Activated naive CD4-positive, alpha-beta T cell treated with anti-CD3 and anti-CD28 coated beads, Interleukin-2, amount 50 U/mL, for 72 hours (primary cell): ENCODE measurements around the gene BCAR1. TPM values are rescaled to one million over a fixed set of nuclear protein-coding genes. Genes with fewer than 3 reads are reported as not detected.
A peak's percentile ranks its signal among the peaks of the same experiment; 100 is the strongest.
"Not testable (repeated sequence)": the region's sequence is repeated elsewhere in the genome, so short reads cannot be mapped to it uniquely, and the experiment has no call there.

ENCODE experiments used
- ATAC-seq, 2 donors: fragments of 150-1000 bp; cut with Tn5 transposase; 2 replicates each; pipeline ENCODE4 v1.10.0; 2021; ENCODE audit warnings: mild to moderate bottlenecking in 2 of 2, moderate library complexity in 2 of 2
- DNase-seq, 2 donors: peaks; one replicate each; pipeline ENCODE4 v3.0.0; 2021 to 2022; ENCODE audit warnings: low spot score in 2 of 2
- H3K27ac Mint-ChIP-seq, 2 donors: one replicate each; pipeline ENCODE4 v1.8.0; 2022; ENCODE audit warnings: mild to moderate bottlenecking in 2 of 2, mixed read lengths in 2 of 2
- H3K36me3 Mint-ChIP-seq, 2 donors: one replicate each; pipeline ENCODE4 v1.8.0; 2022; ENCODE audit warnings: mixed read lengths in 2 of 2
- H3K9me3 Mint-ChIP-seq, 2 donors: one replicate each; pipeline ENCODE4 v1.8.0; 2022; ENCODE audit warnings: mixed read lengths in 2 of 2
- total RNA-seq, 2 donors: library from RNA; stranded (reverse); gene quantifications; one replicate each; pipeline ENCODE4 v1.2.3, GENCODE V29; 2022

BCAR1 gene
- total RNA-seq, 2 donors from 2014 or later, result 0.16 to 0.71 TPM

DNA sequence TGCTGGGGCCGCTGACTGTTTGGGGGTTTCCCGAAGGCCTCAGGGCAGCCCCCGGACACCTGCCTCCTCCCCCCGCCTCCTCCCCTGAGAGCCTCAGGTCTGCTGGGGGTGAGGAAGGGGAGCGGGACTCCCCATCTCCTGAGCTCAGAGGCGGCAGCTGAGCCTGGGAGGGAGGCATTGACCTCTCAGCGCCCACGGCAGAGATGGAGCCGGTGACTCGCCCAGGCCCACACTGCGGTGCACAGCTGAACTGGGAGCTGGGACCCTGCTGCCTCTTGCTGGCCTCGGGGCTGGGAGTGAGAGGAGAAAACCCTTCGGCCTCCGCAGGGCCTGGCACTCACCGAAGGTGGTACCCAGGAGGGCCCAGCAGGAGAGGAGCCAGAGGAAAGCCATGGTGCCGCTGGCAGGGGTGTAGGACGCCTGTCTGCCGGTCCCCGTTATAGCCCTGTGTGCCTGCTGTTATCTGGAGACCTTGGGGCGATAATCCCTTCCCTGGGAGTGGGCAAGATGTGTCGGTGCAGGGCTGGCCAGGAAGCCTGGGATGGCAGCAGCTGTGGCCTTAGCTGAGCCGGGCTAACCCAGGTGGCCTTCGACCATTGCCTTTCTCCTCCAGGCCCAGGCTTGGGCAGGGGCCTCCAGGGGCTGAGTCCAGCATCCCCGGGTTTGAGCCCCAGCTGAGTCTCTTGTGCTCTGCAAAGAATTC, 44.5 kb downstream of the BCAR1 start, which contains the start of gene CTRB2:
CTRB2 (minus strand) TSS at position 413 of the 703 bp plus-strand sequence; CDS start at position 393, 20 bp downstream.
- Mint-ChIP-seq H3K27ac (no peak within 1 kb of the TSS), H3K36me3 (no peaks in the 10 kb centered on the region), H3K9me3 (no peaks in the 10 kb centered on the region)
- ATAC-seq (no peak), DNase-seq (no peak)

DNA sequence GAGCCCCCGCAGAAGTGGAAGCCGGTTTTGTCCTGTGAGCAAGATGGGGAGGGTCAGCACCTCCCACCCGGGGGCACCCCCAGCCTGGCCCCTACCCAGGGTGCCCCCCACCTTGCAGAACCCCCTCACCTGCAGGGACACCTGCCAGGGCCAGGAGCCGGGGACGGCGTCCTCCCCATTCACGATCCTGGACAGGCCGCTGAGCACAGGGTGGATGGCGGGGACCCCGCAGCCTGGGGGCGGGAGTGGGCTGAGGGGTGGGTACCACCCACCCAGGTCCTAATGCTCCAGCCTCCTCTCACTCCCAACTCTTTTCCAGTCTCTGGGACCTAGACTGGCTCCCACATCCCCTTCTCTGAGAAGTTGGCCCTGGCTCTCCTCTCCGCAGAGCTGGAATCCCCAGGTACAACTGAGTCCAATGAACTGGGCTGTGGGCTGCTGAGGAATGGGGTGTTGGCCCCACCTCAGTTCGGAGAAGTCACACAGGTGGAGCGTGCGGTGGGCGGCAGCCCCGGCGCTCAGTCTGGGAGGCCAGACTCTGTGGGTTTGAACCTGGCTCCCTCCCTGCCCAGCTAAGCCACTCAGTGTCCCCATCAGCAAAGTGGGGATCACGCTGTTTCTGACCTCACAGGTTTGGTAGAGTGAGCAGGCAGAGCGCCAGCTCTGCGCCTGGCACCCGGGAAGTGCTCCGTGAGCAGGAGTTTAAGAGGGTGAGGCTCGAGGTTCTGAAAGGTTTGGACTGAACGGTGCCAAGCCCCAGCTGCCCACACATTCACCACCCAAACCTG, 45.3 kb downstream of the BCAR1 start:
- not testable (repeated sequence) for H3K27ac Mint-ChIP-seq, H3K36me3 Mint-ChIP-seq, H3K9me3 Mint-ChIP-seq, ATAC-seq, DNase-seq

DNA sequence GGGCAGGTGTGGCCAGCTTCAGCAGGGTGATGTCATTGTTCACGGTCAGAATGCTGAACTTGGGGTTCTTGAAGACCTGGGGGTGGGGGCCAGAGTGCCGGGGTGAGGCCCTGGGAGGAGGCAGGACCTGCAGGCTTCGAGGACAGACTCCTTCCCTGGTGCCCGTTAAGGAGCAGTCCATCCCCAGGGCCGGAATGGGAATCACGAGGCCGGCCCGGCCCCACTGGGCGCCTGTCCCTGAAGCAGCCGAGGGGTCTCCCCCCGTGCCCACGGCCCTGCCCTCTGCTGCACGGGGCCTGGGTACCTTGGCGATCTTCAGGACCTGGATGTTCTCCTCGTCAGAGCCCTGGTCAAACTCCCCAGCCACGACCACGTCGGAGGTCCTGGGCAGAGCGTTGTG, 46.0 kb downstream of the BCAR1 start:
- not testable (repeated sequence) for DNase-seq, H3K9me3 Mint-ChIP-seq, H3K27ac Mint-ChIP-seq, ATAC-seq, H3K36me3 Mint-ChIP-seq

DNA sequence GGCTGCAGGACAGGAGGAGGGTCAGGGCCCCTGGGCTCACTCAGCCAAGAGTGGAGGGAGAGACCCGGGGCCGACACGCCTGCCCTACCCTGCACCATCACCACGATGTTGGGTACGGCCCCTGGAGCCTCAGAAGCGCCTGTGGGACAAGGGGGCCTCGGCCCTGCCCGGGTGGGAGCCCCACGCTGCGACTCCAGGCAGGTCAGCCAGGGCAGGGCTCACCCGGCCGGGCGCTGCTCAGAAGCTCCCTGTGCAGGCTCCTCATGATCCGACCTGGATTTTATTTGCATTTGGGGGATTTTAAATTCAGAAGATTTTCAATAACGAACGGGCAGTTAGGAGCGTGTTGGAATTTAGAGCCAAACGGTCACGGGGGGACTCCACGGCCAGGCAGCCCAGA, 46.5 kb downstream of the BCAR1 start:
- H3K36me3 Mint-ChIP-seq, H3K9me3 Mint-ChIP-seq, H3K27ac Mint-ChIP-seq, DNase-seq: not testable (repeated sequence)
- ATAC-seq, result peak in 1 of 2 donors; percentile 20

DNA sequence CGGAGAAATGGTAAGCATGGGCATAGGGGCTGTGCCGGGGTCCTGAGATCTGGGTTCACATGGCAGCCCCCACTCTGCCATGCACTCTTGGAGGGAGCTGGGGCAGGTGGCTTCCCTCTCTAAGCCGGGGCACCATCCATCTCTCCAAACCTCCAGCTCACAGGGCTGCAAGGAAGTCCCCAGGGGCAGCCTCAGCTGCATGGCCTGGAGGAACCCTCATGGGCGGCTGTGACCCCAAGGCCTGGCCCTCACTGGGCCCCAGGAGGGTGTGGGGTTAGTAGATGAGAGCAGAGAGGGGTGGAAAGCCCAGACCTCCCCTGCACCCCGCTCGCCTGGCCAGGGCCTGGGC, 47.0 kb downstream of the BCAR1 start:
- no peaks in the 10 kb centered on the region for H3K36me3 Mint-ChIP-seq
- H3K9me3 Mint-ChIP-seq, result no peaks in the 10 kb centered on the region
- no peak overlapping the region for H3K27ac Mint-ChIP-seq
- peak in 1 of 2 donors; percentile 22 for ATAC-seq
- no peak for DNase-seq

DNA sequence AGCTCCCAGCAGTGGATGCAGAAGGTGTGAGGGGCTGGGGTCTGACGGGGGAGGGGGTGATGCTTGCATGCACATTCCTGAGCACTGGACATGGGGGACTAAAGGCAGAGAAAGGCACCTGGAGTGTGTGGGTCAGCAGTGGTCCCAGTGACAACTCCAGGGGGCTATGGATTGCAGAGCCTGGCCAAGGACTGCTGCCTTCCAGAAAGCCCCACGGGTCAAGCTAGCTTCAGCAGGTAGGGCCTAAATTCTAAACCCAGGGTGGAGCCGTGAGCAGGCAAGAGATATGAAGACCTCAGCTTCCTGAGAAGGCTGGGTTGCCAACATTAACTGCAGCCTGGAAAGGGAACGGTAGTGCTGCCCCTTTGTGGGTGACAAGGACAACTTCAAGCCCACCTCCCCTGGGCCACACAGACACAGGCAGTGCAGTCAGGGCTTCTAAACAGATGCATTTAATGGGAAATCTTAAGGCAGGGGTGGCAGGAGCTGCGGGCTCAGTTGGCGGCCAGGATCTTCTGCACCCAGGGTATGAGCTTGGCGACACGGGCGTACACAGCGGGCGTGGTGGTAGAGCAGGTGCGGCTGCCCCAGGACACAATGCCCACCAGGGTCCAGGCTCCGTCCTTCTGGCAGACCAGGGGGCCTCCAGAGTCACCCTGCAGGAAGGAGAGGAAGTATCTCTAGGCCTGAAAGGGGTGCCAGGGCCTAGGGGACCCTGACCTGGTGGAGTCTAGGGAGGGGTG, 47.6 kb downstream of the BCAR1 start:
- H3K36me3 Mint-ChIP-seq, result no peaks in the 10 kb centered on the region
- H3K9me3 Mint-ChIP-seq, result no peaks in the 10 kb centered on the region
- ATAC-seq, result no peak
- no peak overlapping the region for H3K27ac Mint-ChIP-seq
- DNase-seq, result no peak

DNA sequence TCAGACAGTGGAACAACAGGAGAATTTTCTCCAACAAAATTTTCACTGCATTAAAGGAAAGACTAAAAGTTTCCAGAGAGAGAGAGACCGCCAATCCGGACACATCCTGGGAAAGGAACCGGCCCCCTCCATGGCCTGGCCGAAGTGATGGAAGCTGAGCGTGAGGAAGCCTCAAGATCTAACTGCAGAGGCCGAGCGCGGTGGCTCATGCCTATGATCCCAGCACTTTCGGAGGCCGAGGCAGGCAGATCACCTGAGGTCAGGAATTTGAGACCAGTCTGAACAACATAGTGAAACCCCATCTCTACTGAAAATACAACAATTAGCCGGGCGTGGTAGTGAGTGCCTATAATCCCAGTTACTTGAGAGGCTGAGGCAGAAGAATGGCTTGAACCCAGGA, 48.3 kb downstream of the BCAR1 start:
- DNase-seq, result no peak
- Mint-ChIP-seq H3K27ac (no peak overlapping the region), H3K36me3 (no peaks in the 10 kb centered on the region), H3K9me3 (no peaks in the 10 kb centered on the region)
- no peak for ATAC-seq

DNA sequence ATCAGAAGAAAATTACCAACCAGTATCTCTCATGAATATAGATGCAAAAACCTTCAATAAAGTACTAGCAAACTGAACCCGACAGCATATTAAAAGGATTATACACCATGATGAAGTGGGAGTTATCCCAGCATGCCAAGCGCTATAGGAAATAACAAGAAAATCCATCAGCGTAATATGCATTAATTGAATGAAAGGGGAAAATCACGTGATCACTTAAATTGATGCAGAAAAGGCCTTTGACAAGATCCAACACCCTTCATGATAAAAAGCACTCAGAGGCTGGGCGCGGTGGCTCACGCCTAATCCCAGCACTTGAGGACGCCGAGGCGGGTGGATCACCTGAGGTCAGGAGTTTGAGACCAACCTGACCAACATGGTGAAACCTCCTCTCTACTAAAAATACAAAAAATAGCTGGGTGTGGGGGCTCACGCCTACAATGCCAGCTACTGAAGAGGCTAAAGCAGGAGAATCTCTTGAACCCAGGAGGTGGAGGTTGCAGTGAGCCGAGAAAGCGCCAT, 49.3 kb downstream of the BCAR1 start:
- H3K9me3 Mint-ChIP-seq, result no peaks in the 10 kb centered on the region
- no peaks in the 10 kb centered on the region for H3K36me3 Mint-ChIP-seq
- no peak for ATAC-seq

DNA sequence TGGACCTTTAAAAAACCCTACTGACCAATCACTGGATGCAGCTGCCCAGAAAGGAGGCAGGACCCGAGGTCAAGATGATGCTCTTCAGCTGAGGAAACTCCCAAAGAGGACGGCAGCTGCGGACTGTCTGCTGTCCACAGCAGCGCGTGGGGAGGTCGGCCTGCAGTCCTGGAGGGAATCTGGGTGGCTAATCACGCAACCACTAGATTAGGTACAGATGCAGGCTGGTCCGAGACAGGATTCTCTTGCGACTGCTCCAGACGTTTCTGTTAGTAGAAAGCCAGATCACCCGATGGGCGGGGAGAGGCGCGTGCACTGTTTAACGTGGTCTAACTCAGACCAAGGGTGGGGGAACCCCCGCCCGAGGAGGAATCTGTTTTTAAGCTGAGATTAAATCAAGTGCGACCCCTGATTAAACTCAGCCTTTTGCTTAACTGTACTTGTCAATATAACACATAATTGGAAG, 53.3 kb downstream of the BCAR1 start:
- Mint-ChIP-seq H3K9me3 (no peaks in the 10 kb centered on the region), H3K36me3 (no peaks in the 10 kb centered on the region), H3K27ac (no peak overlapping the region)
- DNase-seq (no peak), ATAC-seq (no peak)

More for the DNA sequence above, 49.3 kb downstream of the BCAR1 start:
- DNase-seq, result no peak
- H3K27ac Mint-ChIP-seq, result no peak overlapping the region

DNA sequence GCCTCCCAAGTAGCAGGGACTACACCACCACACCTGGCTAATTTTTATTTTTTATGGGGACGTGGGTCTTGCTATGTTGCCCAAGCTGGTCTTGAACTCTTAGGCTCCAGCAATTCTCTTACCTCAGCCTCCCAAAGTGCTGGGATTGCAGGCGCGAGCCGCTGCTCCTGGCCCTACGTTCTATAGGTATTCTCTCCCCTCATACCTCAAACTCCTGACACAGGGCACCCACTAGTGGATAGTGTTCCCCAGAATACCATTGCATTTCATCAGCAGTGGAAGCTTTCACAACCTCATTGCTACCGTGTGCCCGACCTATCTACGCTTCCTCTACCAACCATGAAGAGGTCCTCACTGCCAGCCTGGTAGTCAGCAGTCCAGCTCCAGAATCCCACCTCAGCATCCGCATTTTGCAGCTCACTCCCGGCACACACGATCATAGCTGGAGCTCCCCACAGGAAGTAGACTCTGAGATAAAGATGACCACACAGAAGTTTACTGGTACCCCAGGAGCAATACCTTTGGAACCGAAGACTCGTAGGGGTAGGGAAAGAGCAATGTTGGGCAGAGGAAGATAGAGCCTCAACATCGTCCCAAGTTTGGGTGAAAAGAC, 53.8 kb downstream of the BCAR1 start:
- Mint-ChIP-seq H3K27ac (no peak overlapping the region), H3K9me3 (no peaks in the 10 kb centered on the region), H3K36me3 (no peaks in the 10 kb centered on the region)
- ATAC-seq (no peak), DNase-seq (peak in 1 of 2 donors; percentile 3)

DNA sequence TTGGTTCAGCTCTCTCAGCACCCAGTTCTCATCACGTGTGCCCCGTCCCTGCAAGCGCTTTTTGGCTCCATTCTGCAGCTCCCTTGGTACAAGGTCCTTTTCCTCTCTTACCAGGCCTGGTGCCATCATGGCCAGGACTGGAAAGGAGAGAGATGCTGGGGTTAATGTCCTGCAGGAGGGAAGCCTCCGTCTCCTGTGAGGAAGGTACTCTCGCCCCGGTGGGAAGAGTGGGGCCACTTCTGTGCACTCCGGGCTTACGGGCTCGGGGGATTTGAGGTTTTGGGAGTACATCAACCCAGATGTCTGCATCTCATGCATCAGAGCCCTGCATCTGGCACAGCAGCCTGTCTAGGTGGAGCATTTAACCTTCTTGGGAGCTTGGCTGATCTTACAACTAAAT, 54.6 kb downstream of the BCAR1 start:
- Mint-ChIP-seq H3K27ac (no peak overlapping the region), H3K36me3 (no peaks in the 10 kb centered on the region), H3K9me3 (no peaks in the 10 kb centered on the region)
- ATAC-seq, result no peak
- DNase-seq, result peak in 1 of 2 donors; percentile 53

DNA sequence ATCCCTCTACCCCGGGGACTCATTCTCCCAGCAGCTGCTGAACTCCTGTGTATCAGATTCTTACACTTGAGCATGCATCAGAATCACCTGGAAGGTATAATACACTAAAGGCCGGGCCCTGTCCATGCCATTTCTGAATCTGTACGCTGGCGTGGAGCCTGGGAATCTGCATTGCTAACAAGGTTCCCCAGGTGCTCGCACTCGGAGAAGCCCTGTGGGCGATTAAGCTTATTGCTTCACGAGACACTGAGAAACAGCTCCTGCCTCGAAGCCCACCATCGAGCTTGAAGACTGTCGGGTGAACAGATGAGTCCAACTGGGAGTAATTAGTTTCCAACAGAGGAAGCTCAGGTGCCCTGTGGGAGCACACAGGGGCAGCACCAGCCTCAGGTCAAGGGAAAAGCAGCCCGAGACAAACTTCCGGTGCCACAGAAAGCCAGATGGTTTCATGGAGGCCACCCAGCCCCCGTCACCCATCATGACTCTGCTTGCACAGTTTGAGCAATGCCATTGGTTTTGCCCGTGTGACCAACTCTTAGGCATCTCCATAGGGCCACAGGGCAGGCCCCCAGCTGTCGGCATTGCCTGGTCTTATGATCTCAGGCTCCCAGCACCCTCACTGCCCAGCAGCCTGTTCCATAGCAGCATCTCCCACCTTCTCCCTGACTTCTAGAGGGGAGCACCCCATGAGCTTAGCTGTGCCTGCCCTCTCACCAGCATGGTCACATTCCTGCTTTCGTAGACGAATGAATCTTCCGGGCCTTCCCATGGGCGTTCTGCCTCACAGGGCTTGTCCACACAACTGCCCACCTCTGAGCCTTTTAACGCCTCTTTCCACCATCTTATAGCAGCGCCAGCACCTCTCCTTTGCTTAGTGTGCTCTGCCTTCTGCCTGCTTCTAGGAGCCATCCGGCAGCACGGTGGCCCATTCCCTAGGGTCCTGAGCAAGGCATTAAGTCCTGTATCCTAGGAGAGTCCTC, 55.3 kb downstream of the BCAR1 start:
- peak in 1 of 2 donors; percentile 37 for DNase-seq
- Mint-ChIP-seq H3K27ac (no peak overlapping the region), H3K9me3 (no peaks in the 10 kb centered on the region), H3K36me3 (no peaks in the 10 kb centered on the region)
- ATAC-seq, result no peak

DNA sequence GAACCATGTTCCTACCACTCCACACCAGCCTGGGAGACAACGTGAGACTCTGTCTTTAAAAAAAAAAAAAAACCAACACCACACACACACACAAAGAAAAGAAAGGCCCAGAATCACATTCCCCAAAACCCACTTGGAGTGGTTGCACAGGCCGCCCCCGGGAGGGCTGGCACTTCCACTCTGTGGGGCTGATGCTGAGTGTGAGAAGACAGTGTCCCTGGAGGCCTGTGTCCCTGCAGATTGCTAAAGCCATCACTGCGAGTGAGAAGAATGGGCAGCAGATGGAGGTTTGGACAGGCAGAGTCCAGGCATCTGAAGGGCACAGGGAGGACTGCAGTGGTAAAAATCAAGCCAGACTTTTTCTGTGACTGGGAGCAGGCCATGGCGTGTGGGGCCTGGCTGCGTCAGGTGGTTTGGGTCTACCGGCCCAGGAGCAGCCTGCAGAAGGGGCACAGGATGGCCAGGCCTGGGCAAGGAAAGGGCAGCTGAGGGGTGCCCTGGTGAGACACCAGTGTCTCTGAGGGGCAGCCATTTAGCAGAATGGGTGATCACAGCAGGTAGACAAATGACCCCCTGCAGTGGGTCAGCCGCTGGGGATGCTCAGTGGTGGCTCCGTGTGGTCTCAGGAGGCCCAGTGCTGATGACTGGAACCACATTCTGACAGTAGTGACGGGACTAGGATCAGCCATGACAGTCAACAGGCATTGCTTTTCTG, 57.5 kb downstream of the BCAR1 start:
- Mint-ChIP-seq H3K36me3 (no peaks in the 10 kb centered on the region), H3K27ac (no peak overlapping the region), H3K9me3 (no peaks in the 10 kb centered on the region)
- DNase-seq, result no peak
- ATAC-seq, result no peak

DNA sequence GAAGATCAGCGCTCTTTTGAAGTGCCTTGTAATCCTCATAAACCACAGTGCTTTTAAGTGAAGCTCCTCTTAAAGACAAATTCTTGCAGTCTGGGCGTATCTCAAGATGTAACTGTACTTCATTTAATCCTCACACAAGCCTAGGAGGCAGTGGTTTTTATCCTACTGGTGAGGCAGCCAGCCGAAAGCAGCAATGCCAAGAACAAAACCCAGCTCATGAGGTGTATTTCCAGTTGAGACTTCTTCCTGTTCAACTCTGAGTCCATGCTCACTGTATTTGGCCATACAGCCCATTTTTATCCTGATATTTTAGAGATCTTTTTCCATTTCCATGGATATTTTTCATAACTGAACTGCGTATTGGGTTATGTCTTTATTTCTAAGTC, 58.2 kb downstream of the BCAR1 start:
- no peaks in the 10 kb centered on the region for H3K36me3 Mint-ChIP-seq
- no peak for ATAC-seq
- no peak overlapping the region for H3K27ac Mint-ChIP-seq

DNA sequence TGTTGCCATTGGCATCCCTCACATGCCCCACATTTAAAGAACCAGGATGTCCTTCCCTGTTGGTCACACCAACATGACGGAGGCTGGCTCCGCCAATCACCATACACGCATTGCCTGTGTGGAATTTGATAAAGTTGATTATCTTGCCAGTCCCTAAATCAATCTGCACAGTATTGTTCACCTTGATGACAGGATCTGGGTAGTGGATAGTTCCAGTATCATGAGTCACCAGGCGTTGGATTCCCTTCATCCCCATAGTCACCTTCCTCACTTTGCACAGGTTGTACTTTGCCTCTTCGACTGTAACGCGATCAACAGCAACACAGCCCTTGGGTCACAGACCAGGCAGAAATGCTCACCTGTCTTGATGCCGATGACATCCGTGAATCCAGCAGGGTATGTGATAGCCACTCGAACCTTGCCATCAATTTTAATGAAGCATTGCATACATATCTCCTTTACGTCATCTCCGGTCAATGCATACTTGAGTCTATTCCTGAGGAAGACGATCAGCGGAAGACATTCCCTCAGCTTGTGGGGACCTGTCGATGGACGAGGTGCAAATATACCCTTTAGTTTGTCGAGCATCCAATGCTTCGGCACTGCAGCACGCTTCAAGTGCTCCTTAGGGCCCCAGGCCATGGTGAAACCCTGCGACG, 58.7 kb downstream of the BCAR1 start:
- no peaks in the 10 kb centered on the region for H3K9me3 Mint-ChIP-seq
- no peak for ATAC-seq
- DNase-seq, result no peak
- H3K27ac Mint-ChIP-seq, result no peak overlapping the region
- H3K36me3 Mint-ChIP-seq, result no peaks in the 10 kb centered on the region

More for the DNA sequence above, 58.2 kb downstream of the BCAR1 start:
- DNase-seq, result no peak
- no peaks in the 10 kb centered on the region for H3K9me3 Mint-ChIP-seq
